ENCODE data around the gene CSNK2A1.

Gene CSNK2A1

DNA sequence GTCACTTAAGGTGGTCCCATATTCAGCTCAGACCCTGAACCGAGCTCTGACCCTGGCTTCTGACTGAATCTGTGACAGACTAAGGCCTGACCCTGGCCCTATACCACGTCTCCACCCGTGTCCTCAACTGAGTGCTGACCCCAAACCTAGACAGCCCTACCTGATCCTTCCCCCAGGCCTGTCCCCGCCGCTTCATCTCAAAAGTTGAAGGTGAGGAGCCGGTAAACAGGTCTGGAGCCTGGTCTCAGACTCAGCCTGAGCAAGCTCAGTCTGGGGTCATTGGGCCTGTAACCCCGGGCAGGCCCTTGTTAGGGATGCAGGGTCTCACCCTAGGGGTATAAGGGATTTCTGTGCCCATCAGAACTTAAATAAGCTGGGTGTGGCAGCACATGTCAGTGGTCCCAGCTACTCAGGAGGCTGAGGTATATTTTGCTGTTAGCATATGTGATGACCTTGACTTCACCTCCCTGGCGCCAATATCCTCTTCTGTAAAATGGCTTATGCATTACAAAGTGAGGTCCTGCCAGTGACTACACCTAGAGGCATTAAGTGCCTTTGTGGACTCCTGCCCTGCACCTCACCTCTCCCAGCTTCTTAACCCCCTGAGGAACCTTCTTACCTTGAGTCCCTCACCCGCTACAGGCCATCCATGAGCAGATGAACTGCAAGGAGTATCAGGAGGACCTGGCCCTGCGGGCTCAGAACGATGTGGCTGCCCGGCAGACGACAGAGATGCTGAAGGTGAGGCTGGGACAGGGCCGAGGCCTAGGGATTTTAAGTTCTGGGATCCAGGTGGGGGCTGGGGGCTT lies 115.5 kb downstream of the CSNK2A1 start:
- Histone ChIP-seq H3K9ac (ENCODE audit: low read length) (no peak overlapping the region), H3K36me3 (ENCODE audit: control insufficient read depth, insufficient read depth, low read length) (peaks cover 19% of the 10 kb centered on the region)

DNA sequence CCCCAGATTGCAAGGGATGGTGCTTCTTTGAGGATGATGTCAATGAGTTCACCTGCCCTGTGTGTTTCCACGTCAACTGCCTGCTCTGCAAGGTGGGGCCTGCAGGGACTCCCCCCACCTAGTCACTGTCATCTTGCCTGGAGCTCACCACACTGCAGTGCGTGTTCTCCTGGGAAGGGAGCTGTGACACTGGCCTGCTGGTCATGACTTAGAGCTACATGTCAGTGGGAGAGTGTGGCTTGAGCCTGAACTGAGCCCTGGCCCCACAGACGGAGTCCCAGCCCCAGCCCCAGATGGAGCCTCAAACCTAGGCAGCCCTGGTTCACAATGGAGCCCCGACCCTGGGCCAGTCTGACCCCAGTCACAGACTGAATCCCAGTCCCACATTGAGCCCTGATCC lies 116.2 kb downstream of the CSNK2A1 start:
- Histone ChIP-seq H3K4me1 (ENCODE audit: control insufficient read depth, insufficient read depth, low read length) (no peaks in the 10 kb centered on the region), H3K9me3 (ENCODE audit: control insufficient read depth, low read length) (no peaks in the 10 kb centered on the region), H3K4me3 (ENCODE audit: low read length) (no peak overlapping the region), H3K36me3 (ENCODE audit: control insufficient read depth, insufficient read depth, low read length) (peaks cover 22% of the 10 kb centered on the region), H3K9ac (ENCODE audit: low read length) (no peak overlapping the region), H3K27me3 (ENCODE audit: control insufficient read depth, insufficient read depth, low read length) (no peaks in the 10 kb centered on the region)

More for the DNA sequence above, 115.5 kb downstream of the CSNK2A1 start:
- Histone ChIP-seq H3K9me3 (ENCODE audit: control insufficient read depth, low read length) (no peaks in the 10 kb centered on the region), H3K4me3 (ENCODE audit: low read length) (no peak overlapping the region), H3K4me1 (ENCODE audit: control insufficient read depth, insufficient read depth, low read length) (no peaks in the 10 kb centered on the region), H3K27me3 (ENCODE audit: control insufficient read depth, insufficient read depth, low read length) (no peaks in the 10 kb centered on the region)

DNA sequence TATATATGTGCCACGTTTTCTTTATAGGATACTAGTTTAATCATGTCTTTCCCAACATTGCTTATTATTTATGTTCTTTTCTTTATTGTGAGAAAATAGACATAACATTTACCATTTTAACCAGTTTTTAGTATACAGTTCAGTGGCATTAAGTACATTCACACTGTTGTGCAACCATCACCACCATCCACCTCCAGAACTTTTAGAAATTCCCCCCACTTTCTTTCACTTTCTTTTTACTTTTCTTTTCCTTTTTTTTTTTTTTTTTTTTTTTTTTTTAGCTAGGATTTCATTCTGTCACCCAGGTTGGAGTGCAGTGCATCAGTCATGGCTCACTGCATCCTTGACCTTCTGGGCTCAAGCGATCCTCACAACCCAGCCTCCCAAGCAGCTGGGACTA lies 117.0 kb downstream of the CSNK2A1 start:
- peaks cover 30% of the 10 kb centered on the region for H3K36me3 ChIP-seq (ENCODE audit: control insufficient read depth, insufficient read depth, low read length)
- no peak overlapping the region for H3K9ac ChIP-seq (ENCODE audit: low read length)
- H3K9me3 ChIP-seq (ENCODE audit: control insufficient read depth, low read length): no peaks in the 10 kb centered on the region
- no peak overlapping the region for H3K4me3 ChIP-seq (ENCODE audit: low read length)
- H3K27me3 ChIP-seq (ENCODE audit: control insufficient read depth, insufficient read depth, low read length): no peaks in the 10 kb centered on the region
- no peaks in the 10 kb centered on the region for H3K4me1 ChIP-seq (ENCODE audit: control insufficient read depth, insufficient read depth, low read length)
